Erythroblast (primary cell): ENCODE results near the gene COL6A1.

ENCODE experiments used
- GATA1 ChIP-seq: IDR thresholded peaks from 2 replicates; pipeline ENCODE4 v1.6.1; 2011; ENCODE audit warnings: low read depth, mild to moderate bottlenecking, control low read depth, low read length, moderate library complexity
- POLR2A ChIP-seq: IDR thresholded peaks from 2 replicates; pipeline ENCODE4 v1.6.1; 2011; ENCODE audit warnings: mild to moderate bottlenecking, low read length

GRCh38 chr21:45983981-45984551 lies 2.5 kb downstream of the COL6A1 start:
- TF ChIP-seq POLR2A = no peak
- no peak for TF ChIP-seq GATA1
